Heart right ventricle (tissue), 16 donors: ENCODE results near the gene IL1R1. TPM values are rescaled to one million over a fixed set of nuclear protein-coding genes. Genes with fewer than 3 reads are reported as not detected.

Experiments
- ATAC-seq, 8 donors: fragments of 200-7000 bp; cut with Tn5 transposase; one replicate each; pipeline ENCODE4 v1.9.1; 2020; ENCODE audit warnings: mild to moderate bottlenecking in 8 of 8, moderate library complexity in 8 of 8, moderate number of reproducible peaks in 1 of 8
- DNase-seq, 2 donors: peaks; one replicate each; pipeline ENCODE4 v3.0.0-alpha.2; 2020
- H3K27ac ChIP-seq, 10 donors: fragments of 200-600 bp; sonication (generic) in 2 of 10; one replicate each; pipeline versions ENCODE4 v1.5.0 to v1.8.0; 2020 to 2022; ENCODE audit warnings: mild to moderate bottlenecking in 3 of 10
- H3K27me3 ChIP-seq, 7 donors: fragments of 200-600 bp; one replicate each; pipeline ENCODE4 v1.8.0; 2021 to 2022; ENCODE audit warnings: mild to moderate bottlenecking in 2 of 7
- H3K36me3 ChIP-seq, 9 donors: fragments of 200-600 bp; sonication (generic) in 1 of 9; one replicate each; pipeline versions ENCODE4 v1.5.0 to v1.8.0; 2020 to 2022; ENCODE audit warnings: mild to moderate bottlenecking in 2 of 9
- H3K4me1 ChIP-seq, 9 donors: fragments of 200-600 bp; sonication (generic) in 1 of 9; one replicate each; pipeline versions ENCODE4 v1.5.0 to v1.8.0; 2020 to 2022; ENCODE audit warnings: mild to moderate bottlenecking in 4 of 9
- H3K4me3 ChIP-seq, 10 donors: fragments of 200-600 bp; sonication (generic) in 2 of 10; one replicate each; pipeline versions ENCODE4 v1.5.0 to v1.8.0; 2020 to 2022; ENCODE audit warnings: mild to moderate bottlenecking in 7 of 10, moderate library complexity in 2 of 10
- H3K9me3 ChIP-seq, 11 donors: fragments of 200-600 bp in 10 of 11; sonication (generic) in 2 of 11; one replicate each; pipeline versions ENCODE4 v1.5.0 to v1.8.0; 2013 to 2022; ENCODE audit warnings: mild to moderate bottlenecking in 2 of 11, control low read depth in 1 of 11, moderate library complexity in 1 of 11
- WGBS, 2 donors: extraction: QIAGEN DNeasy Blood & Tissue Kit; methylation state at CpG; one replicate each; pipeline ENCODE4 v1.1.7; 2013; ENCODE audit warnings: inconsistent platforms in 1 of 2; 5-methylcytosine and 5-hydroxymethylcytosine counted together
- intact Hi-C, 10 donors: fragments of 100-400 bp; cut with DNase I; formaldehyde crosslinking; loops; one replicate each; pipeline versions ENCODE4 v1.11.1 to v1.14.2; 2022
- polyA plus RNA-seq, 2 donors: library from polyadenylated mRNA; stranded (reverse); fragments of 200-250 nt; gene quantifications; one replicate each; pipeline ENCODE4 v1.2.3, GENCODE V29; 2013
- total RNA-seq, 10 donors: library from RNA; stranded (reverse); fragmentation: NEBNext Ultra II Directional in 3 of 10; extraction: Animal tissue kit (Norgen Biotek cat#: 25700) in 3 of 10; gene quantifications; one replicate each; pipeline versions ENCODE4 v1.2.1 to v1.2.4, GENCODE V29; 2021 to 2023
- TF ChIP-seq, protein P1 (sequence below), 9 donors: fragments of 200-600 bp; sonication (generic) in 2 of 9; IDR thresholded peaks; one replicate each; pipeline versions ENCODE4 v1.5.0 to v1.8.0; 2021 to 2022; ENCODE audit warnings: antibody characterized with exemption in 9 of 9, mild to moderate bottlenecking in 5 of 9, moderate library complexity in 1 of 9
- donor health status: Arrhythmogenic right ventricular cardiomyopathy.
- donor health status: ischemic (EF 13 %, LVEDD 7.1; RV severe dilation, severe dysfunction).
- donor health status: healthy with polysubstance abuse.
- donor health status: DM: no; HTN: yes; CAD: no.
- donor health status: DM: no; HTN: no; CAD: no.
- donor health status: ischemic (EF 25% LVEDD 6.9; RV normal size, moderate dysfunction).
- donor health status: ischemic (EF 25% LVEDD 5.7; RV mildly dilated, moderate dysfunction).
- donor health status: healthy.
- donor health status: DM: yes; HTN: yes; CAD: no.
- donor health status: Ischemic cardiomyopathy.
- donor health status: ischemic (EF 35%, LVEDD 5.7; RV mildly dilated, moderate dysfunction).
- donor health status: nonischemic (EF 11% LVEDD 7.7; RV severe dilation, severe dysfunction).
- donor health status: DM: yes; HTN: yes; CAD: no.
- donor health status: PGD.
- donor health status: ischemic (EF 29% LVEDD 5.4; RV normal size, mild dysfunction).
- donor health status: nonischemic (EF 23%, LVEDD 6.1; RV moderate dilation, normal function).

IL1R1 gene
- total and polyA plus RNA-seq, 12 donors, result 5.7 to 47.0 (median 18.6) TPM

DNA sequence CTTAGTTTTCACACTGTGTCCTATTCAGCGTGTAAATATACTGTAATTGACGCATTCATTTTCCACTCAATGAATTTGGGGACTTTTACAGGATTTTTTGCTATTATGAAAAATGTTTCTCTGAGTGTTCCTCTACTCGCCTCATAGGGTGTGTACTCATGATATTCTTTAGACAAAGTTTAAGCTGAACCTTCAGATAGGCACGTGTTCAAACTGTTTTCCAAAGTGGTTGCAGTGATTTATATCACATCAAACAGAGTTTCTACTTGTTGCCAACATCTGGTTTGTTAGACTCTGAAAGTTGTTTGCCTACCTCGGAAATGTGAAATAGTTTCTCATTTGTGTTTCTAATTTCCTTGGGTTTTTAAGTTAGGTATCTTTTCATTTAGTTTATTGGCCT, 46.4 kb upstream of the IL1R1 start:
- intact Hi-C loops, result no loop called here

DNA sequence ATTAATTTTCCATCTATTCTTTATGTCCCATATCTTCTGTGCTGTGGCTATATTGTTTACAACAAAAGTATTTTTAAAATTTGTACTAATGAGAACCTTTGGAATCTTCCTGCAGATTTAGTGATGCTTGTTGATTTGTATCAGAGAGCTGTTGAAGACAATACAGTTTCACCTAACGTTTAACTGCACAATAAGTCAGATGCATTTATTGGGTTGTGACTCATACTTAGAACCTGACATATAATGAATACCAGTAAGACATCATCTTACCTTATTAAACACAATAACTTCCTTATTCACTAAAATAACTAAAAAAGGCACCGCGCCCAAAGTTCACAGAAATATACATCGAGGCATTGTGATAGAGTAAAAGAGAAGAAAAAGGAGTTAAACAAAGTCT, 43.8 kb upstream of the IL1R1 start:
- no peak for ATAC-seq
- TF ChIP-seq, protein P1, sequence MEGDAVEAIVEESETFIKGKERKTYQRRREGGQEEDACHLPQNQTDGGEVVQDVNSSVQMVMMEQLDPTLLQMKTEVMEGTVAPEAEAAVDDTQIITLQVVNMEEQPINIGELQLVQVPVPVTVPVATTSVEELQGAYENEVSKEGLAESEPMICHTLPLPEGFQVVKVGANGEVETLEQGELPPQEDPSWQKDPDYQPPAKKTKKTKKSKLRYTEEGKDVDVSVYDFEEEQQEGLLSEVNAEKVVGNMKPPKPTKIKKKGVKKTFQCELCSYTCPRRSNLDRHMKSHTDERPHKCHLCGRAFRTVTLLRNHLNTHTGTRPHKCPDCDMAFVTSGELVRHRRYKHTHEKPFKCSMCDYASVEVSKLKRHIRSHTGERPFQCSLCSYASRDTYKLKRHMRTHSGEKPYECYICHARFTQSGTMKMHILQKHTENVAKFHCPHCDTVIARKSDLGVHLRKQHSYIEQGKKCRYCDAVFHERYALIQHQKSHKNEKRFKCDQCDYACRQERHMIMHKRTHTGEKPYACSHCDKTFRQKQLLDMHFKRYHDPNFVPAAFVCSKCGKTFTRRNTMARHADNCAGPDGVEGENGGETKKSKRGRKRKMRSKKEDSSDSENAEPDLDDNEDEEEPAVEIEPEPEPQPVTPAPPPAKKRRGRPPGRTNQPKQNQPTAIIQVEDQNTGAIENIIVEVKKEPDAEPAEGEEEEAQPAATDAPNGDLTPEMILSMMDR (IDR thresholded peaks at IDR 0.05), result no peak
- Histone ChIP-seq H3K4me1 (peaks cover 0 to 25% (median 7%) of the 10 kb centered on the region in 9 donors), H3K9me3 (peaks cover 0 to 12% (median 0%) of the 10 kb centered on the region in 11 donors), H3K36me3 (no peaks in the 10 kb centered on the region), H3K4me3 (no peak overlapping the region), H3K27me3 (no peaks in the 10 kb centered on the region), H3K27ac (no peak overlapping the region)
- no peak for DNase-seq
- intact Hi-C loops, result no loop called here
- WGBS, 2 donors, result 98 to 99% methylated on average over 4 of the region's 4 CpGs

More for the DNA sequence above, 46.4 kb upstream of the IL1R1 start:
- no peak overlapping the region for H3K4me3 ChIP-seq
- ATAC-seq, result no peak
- H3K4me1 ChIP-seq, result peaks cover 0 to 12% (median 0%) of the 10 kb centered on the region in 9 donors
- no peaks in the 10 kb centered on the region for H3K27me3 ChIP-seq
- DNase-seq, result no peak
- H3K36me3 ChIP-seq, result no peaks in the 10 kb centered on the region
- H3K27ac ChIP-seq, result no peak overlapping the region
- TF ChIP-seq, protein P1 (IDR thresholded peaks at IDR 0.05), result no peak
- 90 to 92% methylated on average over 5 of the region's 5 CpGs for WGBS, 2 donors
- H3K9me3 ChIP-seq, result peaks cover 0 to 9% (median 0%) of the 10 kb centered on the region in 11 donors

DNA sequence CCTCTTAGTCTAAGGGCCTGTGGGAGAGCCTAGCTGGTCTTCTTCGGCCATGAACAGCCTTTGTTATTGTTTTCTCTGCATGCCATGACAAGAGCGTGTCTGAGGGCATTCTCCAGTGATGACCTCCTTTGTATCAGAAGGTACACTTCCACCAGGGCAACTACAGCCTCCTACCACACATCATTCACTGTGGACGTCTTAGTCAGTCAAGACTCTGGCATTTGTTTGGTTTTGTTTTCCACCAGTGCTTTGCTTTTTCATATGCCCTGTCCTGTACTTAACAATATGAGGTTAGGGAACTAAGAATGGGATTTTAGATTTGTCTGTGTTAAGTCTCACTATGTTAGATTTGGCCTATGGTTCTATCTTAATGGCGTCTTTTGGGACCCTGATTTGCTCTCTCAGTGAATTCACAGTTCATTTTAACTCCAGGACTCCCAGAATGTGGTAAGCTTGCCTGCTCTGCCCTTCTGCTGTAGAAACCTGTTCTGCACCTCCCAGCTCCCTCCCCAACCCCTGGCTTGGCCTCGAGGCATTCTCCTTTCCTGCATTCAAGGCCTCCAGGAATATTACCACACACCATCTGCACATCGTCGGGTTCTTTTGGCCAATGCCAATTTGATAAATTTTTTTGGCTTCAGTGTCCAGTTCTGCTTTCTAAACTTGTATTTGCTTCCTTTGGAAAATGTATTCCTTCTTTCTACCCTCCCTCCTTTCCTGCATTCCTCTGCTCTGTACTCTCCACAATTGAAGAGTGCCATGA, 42.8 kb upstream of the IL1R1 start:
- H3K27me3 ChIP-seq, result no peaks in the 10 kb centered on the region
- DNase-seq, result no peak
- H3K27ac ChIP-seq, result no peak overlapping the region
- no peak overlapping the region for H3K4me3 ChIP-seq
- ATAC-seq, result no peak
- intact Hi-C loops, result no loop called here
- TF ChIP-seq, protein P1 (IDR thresholded peaks at IDR 0.05), result no peak
- H3K9me3 ChIP-seq, result peaks cover 0 to 12% (median 0%) of the 10 kb centered on the region in 11 donors
- H3K36me3 ChIP-seq, result no peaks in the 10 kb centered on the region
- 71 to 78% methylated on average over 7 of the region's 7 CpGs for WGBS, 2 donors
- peaks cover 0 to 35% (median 15%) of the 10 kb centered on the region in 9 donors for H3K4me1 ChIP-seq

DNA sequence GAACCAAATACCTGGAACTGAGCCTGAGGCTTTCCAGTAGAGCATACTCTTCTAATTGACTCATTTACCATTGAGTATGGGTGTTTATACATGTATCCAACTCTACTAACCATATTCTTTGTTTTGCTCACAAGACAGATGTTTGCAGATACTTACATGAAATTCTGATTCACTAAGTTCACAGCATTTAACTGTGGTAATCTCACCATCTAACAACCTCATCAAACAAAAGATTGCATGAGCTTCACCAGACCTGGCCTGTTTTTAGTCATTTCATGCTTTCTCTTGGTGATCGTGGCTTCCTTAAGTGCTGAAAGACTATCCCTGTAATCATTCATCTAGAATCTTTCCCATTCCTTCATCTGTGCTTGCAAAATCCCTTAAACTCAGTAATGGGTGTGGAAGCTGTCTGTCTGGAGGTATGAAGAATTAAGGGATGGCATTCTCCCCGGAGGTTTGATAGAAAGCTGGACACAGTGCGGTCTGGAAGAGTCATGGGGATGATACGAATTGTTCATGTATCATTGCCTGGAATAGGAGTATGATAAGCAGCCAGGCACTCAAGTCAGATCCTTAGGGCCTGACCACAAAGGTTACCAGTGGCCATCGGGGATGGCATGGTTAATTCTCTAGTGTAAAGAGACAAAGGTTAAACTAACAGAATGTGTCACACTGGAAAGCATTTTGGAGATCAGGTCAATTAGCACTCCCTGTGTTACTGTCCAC, 42.0 kb upstream of the IL1R1 start:
- Histone ChIP-seq H3K27ac (no peak overlapping the region), H3K36me3 (no peaks in the 10 kb centered on the region), H3K9me3 (peaks cover 0 to 12% (median 0%) of the 10 kb centered on the region in 11 donors), H3K4me3 (no peak overlapping the region), H3K4me1 (peaks cover 0 to 36% (median 16%) of the 10 kb centered on the region in 9 donors), H3K27me3 (no peaks in the 10 kb centered on the region)
- no peak for DNase-seq
- 76 to 82% methylated on average over 5 of the region's 5 CpGs for WGBS, 2 donors
- TF ChIP-seq, protein P1 (IDR thresholded peaks at IDR 0.05), result no peak
- intact Hi-C loops, result no loop called here
- no peak for ATAC-seq
